Brain microvascular endothelial cell (primary cell): ENCODE results near the gene GCLC.

Experiments used
- DNase-seq: peaks from one replicate; pipeline ENCODE4 v3.0.0-alpha.2; 2020
- H3K27ac ChIP-seq: fragments of 250-450 bp; sonication (Bioruptor Pico); 2 replicates; pipeline ENCODE4 v1.5.1; 2020; ENCODE audit warnings: mild to moderate bottlenecking, moderate library complexity
- H3K27me3 ChIP-seq: fragments of 250-450 bp; sonication (Bioruptor Pico); replicated peaks from 2 replicates; pipeline ENCODE4 v1.5.1; 2020; ENCODE audit warnings: mild to moderate bottlenecking
- H3K36me3 ChIP-seq: fragments of 250-450 bp; sonication (Bioruptor Pico); replicated peaks from 2 replicates; pipeline ENCODE4 v1.5.1; 2020; ENCODE audit warnings: mild to moderate bottlenecking
- H3K4me3 ChIP-seq: 2 replicates; pipeline ENCODE4 v1.5.1; 2011; ENCODE audit warnings: low read depth, mild to moderate bottlenecking, control low read depth, low read length, moderate library complexity
- in situ Hi-C: cut with HindIII; loops from 2 replicates; pipeline ENCODE4 v1.10.0; 2017; ENCODE audit warnings: low sequenced_read_pairs, low pct_ligation_motif_present
- TF ChIP-seq, protein P1 (sequence below): IDR thresholded peaks from 2 replicates; pipeline ENCODE4 v1.5.1; 2011; ENCODE audit warnings: low read depth, mild to moderate bottlenecking, moderate library complexity, low read length, control low read depth, inconsistent platforms; ENCODE audit errors: missing control alignments

GCLC gene

DNA sequence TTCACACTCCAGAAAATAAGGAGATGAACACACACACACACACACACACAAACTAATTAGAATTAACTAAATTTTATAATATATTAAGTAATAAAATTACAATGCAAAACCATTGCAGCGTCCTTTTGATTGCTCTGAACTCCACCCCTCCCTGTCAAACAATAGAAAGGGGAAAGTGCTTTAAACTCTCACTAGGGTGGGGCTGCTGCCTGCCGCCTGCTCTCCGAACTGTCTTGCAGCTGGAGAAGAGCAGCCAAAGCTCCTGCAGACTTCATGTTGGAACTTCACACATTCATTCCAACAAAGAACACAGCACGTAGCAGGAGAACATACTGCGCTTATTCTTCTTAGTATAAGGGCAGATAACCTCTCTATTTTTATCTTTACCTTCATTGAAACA lies 83.2 kb downstream of the GCLC start:
- in situ Hi-C loops = no loop called here
- Histone ChIP-seq H3K27me3 (no peaks in the 10 kb centered on the region), H3K36me3 (no peaks in the 10 kb centered on the region), H3K27ac (no peak overlapping the region), H3K4me3 (no peak overlapping the region)
- no peak for DNase-seq
- TF ChIP-seq, protein P1, sequence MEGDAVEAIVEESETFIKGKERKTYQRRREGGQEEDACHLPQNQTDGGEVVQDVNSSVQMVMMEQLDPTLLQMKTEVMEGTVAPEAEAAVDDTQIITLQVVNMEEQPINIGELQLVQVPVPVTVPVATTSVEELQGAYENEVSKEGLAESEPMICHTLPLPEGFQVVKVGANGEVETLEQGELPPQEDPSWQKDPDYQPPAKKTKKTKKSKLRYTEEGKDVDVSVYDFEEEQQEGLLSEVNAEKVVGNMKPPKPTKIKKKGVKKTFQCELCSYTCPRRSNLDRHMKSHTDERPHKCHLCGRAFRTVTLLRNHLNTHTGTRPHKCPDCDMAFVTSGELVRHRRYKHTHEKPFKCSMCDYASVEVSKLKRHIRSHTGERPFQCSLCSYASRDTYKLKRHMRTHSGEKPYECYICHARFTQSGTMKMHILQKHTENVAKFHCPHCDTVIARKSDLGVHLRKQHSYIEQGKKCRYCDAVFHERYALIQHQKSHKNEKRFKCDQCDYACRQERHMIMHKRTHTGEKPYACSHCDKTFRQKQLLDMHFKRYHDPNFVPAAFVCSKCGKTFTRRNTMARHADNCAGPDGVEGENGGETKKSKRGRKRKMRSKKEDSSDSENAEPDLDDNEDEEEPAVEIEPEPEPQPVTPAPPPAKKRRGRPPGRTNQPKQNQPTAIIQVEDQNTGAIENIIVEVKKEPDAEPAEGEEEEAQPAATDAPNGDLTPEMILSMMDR = no peak

DNA sequence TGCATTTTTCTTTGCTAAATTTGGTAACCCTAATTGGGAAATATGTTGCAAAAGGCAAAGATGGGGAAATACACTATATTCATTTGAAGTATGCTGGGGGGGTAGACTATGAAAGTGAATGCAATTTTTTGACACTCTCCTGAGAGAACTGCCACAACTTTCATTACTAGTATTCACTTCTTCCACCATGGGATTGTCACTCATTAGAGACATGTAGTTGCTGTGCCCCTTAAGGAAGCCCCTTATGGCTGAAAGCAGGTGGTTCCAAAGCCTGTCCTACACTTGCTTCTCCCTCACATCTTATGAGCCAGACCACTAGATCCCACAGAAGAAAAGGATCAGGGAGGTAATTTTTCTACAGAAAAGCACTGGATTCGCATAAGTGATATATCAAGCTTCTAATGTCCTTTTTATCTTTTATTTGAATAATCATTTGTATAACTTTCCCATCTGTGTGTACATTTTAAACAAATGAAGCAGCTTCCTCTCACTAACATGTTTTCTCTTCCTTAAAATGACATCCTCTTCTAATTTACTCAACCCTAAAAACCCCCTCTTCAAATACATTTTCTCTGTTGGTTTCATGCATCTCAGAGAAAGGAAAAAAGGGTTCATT lies 83.8 kb downstream of the GCLC start:
- Histone ChIP-seq H3K4me3 (no peak overlapping the region), H3K36me3 (no peaks in the 10 kb centered on the region), H3K27me3 (no peaks in the 10 kb centered on the region), H3K27ac (no peak overlapping the region)
- no peak for DNase-seq
- TF ChIP-seq, protein P1 = no peak
- in situ Hi-C loops = no loop called here

DNA sequence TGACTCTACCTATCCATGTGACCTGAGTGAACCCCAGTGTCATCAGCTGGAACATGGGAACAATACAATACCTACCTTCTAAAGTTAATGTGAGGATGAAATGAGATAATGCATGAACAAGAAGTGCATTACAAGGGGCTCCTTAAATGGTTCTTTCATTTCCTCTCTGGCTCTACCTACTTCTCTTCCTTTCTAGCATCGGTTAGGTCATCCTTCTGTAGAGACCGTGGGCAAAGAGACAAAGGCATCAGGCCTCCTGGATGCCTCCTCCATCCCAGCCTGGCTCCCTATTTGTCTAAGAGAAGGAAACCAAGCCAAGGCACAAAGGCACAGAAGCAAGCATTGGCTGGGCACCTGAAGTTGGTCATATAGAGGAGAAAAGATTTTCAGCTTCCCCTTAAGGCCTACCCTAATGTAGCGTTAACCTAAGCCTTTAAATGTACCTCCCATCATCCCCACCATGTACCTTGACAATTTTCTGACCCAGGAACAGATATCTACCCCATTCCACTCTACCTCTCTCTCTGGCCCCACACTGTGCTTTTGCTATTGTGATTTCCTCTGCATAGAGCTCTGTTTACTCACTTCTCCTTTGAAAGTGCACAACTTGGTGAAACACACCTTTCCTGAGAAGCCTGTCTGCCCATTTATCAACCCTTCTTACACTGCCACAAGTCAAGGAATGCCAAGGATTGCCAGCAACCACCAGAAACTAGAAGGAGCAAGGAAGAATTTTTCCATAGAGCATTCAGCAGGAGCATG lies 86.6 kb downstream of the GCLC start:
- in situ Hi-C loops = no loop called here
- no peak for DNase-seq
- TF ChIP-seq, protein P1 = no peak
- Histone ChIP-seq H3K4me3 (no peak overlapping the region), H3K27ac (no peak overlapping the region), H3K36me3 (no peaks in the 10 kb centered on the region), H3K27me3 (no peaks in the 10 kb centered on the region)

DNA sequence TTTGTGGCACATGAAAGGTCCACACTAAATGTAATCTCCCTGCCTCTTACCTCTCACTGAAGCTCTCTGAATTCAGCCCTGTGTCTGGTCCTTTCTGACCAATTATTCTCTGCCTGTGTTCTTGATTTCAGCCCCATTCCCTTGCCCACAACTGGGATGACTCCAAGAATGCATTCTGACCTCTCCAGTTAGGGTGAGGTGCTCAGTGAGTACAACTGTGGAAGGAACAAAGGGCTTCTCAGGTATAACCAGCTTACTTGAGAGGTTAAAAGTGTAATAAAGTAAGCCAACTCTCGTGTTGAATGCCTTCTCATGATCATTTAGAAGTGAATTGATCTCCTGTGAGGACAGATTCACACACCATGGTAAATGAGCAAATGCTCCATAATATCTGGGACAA lies 88.1 kb downstream of the GCLC start:
- TF ChIP-seq, protein P1 = no peak
- Histone ChIP-seq H3K36me3 (no peaks in the 10 kb centered on the region), H3K4me3 (no peak overlapping the region), H3K27ac (no peak overlapping the region), H3K27me3 (no peaks in the 10 kb centered on the region)
- in situ Hi-C loops = no loop called here
- DNase-seq = no peak

DNA sequence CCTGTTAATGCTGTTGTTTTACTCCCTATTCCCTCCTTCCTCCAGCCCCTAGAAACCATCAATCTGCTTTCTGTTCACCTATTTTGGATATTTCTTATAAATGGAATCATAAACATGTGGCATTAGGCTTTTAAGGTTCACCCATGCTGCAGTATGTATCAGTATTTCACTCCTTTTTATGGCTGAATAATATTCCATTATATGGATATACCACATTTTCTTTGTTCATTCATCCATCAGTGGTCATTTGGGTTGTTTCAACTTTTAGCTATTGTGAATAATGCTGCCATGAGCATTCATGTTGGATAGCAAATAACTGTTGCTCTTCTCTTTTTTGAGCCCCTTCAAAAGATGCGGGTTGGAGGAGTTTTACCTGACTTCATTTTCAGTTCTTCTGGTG lies 89.2 kb downstream of the GCLC start:
- no peak overlapping the region for H3K4me3 ChIP-seq
- no peak overlapping the region for H3K27ac ChIP-seq
- no peaks in the 10 kb centered on the region for H3K27me3 ChIP-seq
- DNase-seq = no peak
- TF ChIP-seq, protein P1 = no peak
- H3K36me3 ChIP-seq = no peaks in the 10 kb centered on the region
- in situ Hi-C loops = no loop called here
